Aorta (tissue), 5 donors: ENCODE results near the gene GPR89A. TPM values are rescaled to one million over a fixed set of nuclear protein-coding genes. Genes with fewer than 3 reads are reported as not detected.
"Not testable (repeated sequence)": the region's sequence is repeated elsewhere in the genome, so short reads cannot be mapped to it uniquely, and the experiment has no call there.

Experiments used
- ATAC-seq: fragments of 200-7000 bp; cut with Tn5 transposase; one replicate; pipeline ENCODE4 v1.9.1; 2022; ENCODE audit warnings: moderate library complexity; ENCODE audit not compliant: low FRiP score
- DNase-seq, 2 donors: peaks; one replicate each; pipeline ENCODE4 v3.0.0-alpha.2; 2020
- H3K27ac ChIP-seq, 2 donors: one replicate each; pipeline ENCODE4 v1.5.1; 2013; ENCODE audit warnings: low read length in 2 of 2, mild to moderate bottlenecking in 2 of 2, moderate library complexity in 2 of 2, control low read depth in 1 of 2, inconsistent platforms in 1 of 2, low read depth in 1 of 2
- H3K27me3 ChIP-seq, 2 donors: one replicate each; pipeline ENCODE4 v1.6.1; 2013; ENCODE audit warnings: control low read depth in 1 of 2, low read length in 1 of 2, mild to moderate bottlenecking in 1 of 2, moderate library complexity in 1 of 2; ENCODE audit not compliant: insufficient read depth in 2 of 2, control insufficient read depth in 1 of 2
- H3K36me3 ChIP-seq, 2 donors: one replicate each; pipeline ENCODE4 v1.6.1; 2013; ENCODE audit warnings: control low read depth in 1 of 2, low read length in 1 of 2, mild to moderate bottlenecking in 1 of 2; ENCODE audit not compliant: insufficient read depth in 2 of 2, control insufficient read depth in 1 of 2
- H3K4me1 ChIP-seq, 2 donors: one replicate each; pipeline ENCODE4 v1.6.1; 2013; ENCODE audit warnings: low read length in 2 of 2, control low read depth in 1 of 2, mild to moderate bottlenecking in 1 of 2, moderate library complexity in 1 of 2; ENCODE audit not compliant: insufficient read depth in 2 of 2, control insufficient read depth in 1 of 2
- H3K4me3 ChIP-seq, 2 donors: one replicate each; pipeline ENCODE4 v1.5.1; 2013; ENCODE audit warnings: low read length in 2 of 2, control low read depth in 1 of 2, mild to moderate bottlenecking in 1 of 2
- H3K9me3 ChIP-seq: one replicate; pipeline ENCODE4 v1.6.1; 2013; ENCODE audit warnings: mild to moderate bottlenecking, low read length; ENCODE audit not compliant: control insufficient read depth
- WGBS, 2 donors: extraction: QIAGEN DNeasy Blood & Tissue Kit; methylation state at CpG; one replicate each; pipeline ENCODE4 v1.1.7; 2013; 5-methylcytosine and 5-hydroxymethylcytosine counted together
- intact Hi-C, 2 donors: fragments of 100-400 bp; cut with DNase I; formaldehyde crosslinking; loops; one replicate each; pipeline versions ENCODE4 v1.14.2 to v1.15.0; 2022
- long read RNA-seq, 2 donors: library from polyadenylated mRNA; unstranded; transcript quantifications; one replicate each; pipeline ENCODE4 v2.0.0, GENCODE V29; 2020 to 2021
- polyA plus RNA-seq, 2 donors: library from polyadenylated mRNA; stranded (reverse); fragments of 200-250 nt; gene quantifications; one replicate each; pipeline ENCODE4 v1.2.3, GENCODE V29; 2013
- total RNA-seq, 2 donors: library from RNA; stranded (reverse); fragmentation: NEBNext Ultra II Directional; extraction: Animal tissue kit (Norgen Biotek cat#: 25700); gene quantifications; one replicate each; pipeline ENCODE4 v1.2.1, GENCODE V29; 2021
- donor health status: healthy with polysubstance abuse.
- donor health status: Bipolar disorder and iron deficiency.
- donor health status: DM: no; HTN: no; CAD: no.
- donor health status: DM: no; HTN: no; CAD: no.
- donor health status: DM: yes; HTN: yes; CAD: no.

GPR89A gene
- total RNA-seq (10 to 100 TPM; 16.5 to 21.4 TPM), polyA plus RNA-seq (10 to 100 TPM in 1 of 2 donors, 1 to 10 TPM in 1; 6.8 to 11.0 TPM)
- long read RNA-seq, donor 1, transcript GPR89A-201 (14 exons, 2,120 nt) = major isoform, 17 of 25 reads
- long read RNA-seq, donor 1, partial matches to known transcripts = 3 of 25 reads
- long read RNA-seq, donor 1, other reads (novel, unspliced or antisense) = 5 of 25 reads
- long read RNA-seq, donor 2, transcript GPR89A-201 (14 exons, 2,120 nt) = major isoform, 5 of 9 reads
- long read RNA-seq, donor 2, partial matches to known transcripts = 0 of 9 reads
- long read RNA-seq, donor 2, other reads (novel, unspliced or antisense) = 3 of 9 reads

- H3K27me3 ChIP-seq, intact Hi-C loops, H3K9me3 ChIP-seq, H3K4me1 ChIP-seq, H3K36me3 ChIP-seq: not testable (repeated sequence)
- WGBS, 2 donors = 0 to 1% methylated on average over 49 to 56 of the region's 71 CpGs
- Histone ChIP-seq H3K27ac (peak within 1 kb of the TSS in 1 of 2 donors; percentile 49), H3K4me3 (peak within 1 kb of the TSS; percentile 4 to 48)
- DNase-seq (peak; percentile 96 to 98), ATAC-seq (peak; percentile 99)
Measured at GRCh38 chr1:145607833-145608733, at the start of gene GPR89A. TSS of gene GPR89A (plus strand) at chr1:145607988. CDS start at chr1:145608134, 146 bp downstream.

GRCh38 chr1:145586820-145587219, 21.0 kb upstream of the GPR89A start:
- H3K36me3 ChIP-seq, DNase-seq, intact Hi-C loops, H3K9me3 ChIP-seq, H3K4me3 ChIP-seq, ATAC-seq, H3K27me3 ChIP-seq, H3K27ac ChIP-seq, H3K4me1 ChIP-seq: not testable (repeated sequence)
- 85 to 94% methylated on average over 4 to 5 of the region's 5 CpGs for WGBS, 2 donors

- ATAC-seq, H3K9me3 ChIP-seq, H3K4me3 ChIP-seq, H3K4me1 ChIP-seq, intact Hi-C loops, H3K27me3 ChIP-seq, H3K27ac ChIP-seq, H3K36me3 ChIP-seq: not testable (repeated sequence)
- peak in 1 of 2 donors; percentile 55 for DNase-seq
- 1 to 5% methylated on average over 4 to 5 of the region's 7 CpGs for WGBS, 2 donors
Measured at GRCh38 chr1:145590806-145591205, 17.0 kb upstream of the GPR89A start.

DNA sequence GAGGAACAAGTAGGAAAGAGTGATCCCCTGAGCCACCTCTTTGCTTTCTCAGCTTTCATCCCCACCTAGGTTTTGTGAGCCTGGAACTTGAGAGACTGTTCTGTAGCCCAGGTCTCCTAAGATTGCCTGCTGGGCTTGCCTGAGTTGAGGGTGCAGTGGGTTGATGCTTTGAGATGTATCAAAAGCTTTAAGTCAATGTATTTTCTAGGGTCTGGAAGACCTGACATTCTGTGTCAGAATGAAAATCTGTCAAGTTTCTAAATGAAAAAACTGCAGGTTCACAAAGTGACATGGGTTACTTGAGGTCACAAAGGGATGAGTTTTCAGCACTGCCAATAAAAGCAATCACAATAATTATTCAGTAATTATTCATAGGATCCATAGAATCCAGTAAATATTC, 15.4 kb upstream of the GPR89A start:
- ATAC-seq, H3K27ac ChIP-seq, H3K4me3 ChIP-seq, H3K27me3 ChIP-seq, H3K9me3 ChIP-seq, H3K36me3 ChIP-seq, H3K4me1 ChIP-seq, intact Hi-C loops, DNase-seq: not testable (repeated sequence)

- ATAC-seq, H3K27ac ChIP-seq, H3K4me3 ChIP-seq, H3K27me3 ChIP-seq, DNase-seq, H3K4me1 ChIP-seq, H3K9me3 ChIP-seq, intact Hi-C loops, H3K36me3 ChIP-seq: not testable (repeated sequence)
Measured at GRCh38 chr1:145595421-145595820, 12.4 kb upstream of the GPR89A start.

DNA sequence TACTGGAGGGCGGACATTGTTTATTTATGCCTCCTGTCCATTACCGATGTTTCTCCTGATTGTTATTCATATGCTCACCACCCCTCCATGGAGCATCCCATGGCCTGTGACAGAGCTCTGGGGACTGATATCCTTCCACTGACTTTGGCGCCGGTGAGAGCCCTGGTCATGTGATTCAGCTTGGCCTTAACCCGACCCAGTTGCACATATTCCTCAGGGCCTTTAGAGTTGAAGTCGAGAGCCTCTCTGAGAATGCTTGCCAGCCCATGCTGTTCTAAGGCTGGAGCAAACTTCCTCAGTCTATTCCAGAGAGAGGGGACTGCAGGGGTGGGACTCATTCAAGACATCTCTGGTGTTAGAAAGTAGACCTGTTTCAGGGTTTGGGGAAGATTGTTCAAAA, 11.6 kb upstream of the GPR89A start:
- ATAC-seq, DNase-seq, H3K27ac ChIP-seq, H3K27me3 ChIP-seq, H3K9me3 ChIP-seq, H3K36me3 ChIP-seq, H3K4me3 ChIP-seq, H3K4me1 ChIP-seq, intact Hi-C loops: not testable (repeated sequence)
- WGBS, 2 donors = 55 to 66% methylated on average over 6 of the region's 6 CpGs

DNA sequence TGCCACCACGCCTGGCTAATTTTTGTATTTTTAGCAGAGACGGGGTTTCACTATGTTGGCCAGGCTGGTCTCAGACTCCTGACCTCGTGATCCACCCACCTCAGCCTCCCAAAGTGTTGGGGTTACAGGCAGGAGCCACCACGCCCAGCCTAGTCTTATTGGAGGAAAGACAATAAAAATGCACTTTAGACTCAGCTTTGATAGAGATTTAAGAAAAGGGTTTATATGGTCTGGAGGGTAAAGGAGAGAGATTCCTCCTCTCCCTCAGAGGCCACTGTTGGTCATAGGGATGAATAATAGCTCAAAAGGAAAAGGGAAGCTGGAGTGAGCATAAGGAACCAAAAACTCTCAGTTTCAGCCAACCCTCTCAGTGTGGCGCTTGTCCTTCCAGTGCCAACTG, 8.4 kb upstream of the GPR89A start:
- H3K27ac ChIP-seq, H3K4me1 ChIP-seq, H3K9me3 ChIP-seq, ATAC-seq, DNase-seq, intact Hi-C loops, H3K36me3 ChIP-seq, H3K4me3 ChIP-seq, H3K27me3 ChIP-seq: not testable (repeated sequence)
- 75 to 84% methylated on average over 5 of the region's 5 CpGs for WGBS, 2 donors

DNA sequence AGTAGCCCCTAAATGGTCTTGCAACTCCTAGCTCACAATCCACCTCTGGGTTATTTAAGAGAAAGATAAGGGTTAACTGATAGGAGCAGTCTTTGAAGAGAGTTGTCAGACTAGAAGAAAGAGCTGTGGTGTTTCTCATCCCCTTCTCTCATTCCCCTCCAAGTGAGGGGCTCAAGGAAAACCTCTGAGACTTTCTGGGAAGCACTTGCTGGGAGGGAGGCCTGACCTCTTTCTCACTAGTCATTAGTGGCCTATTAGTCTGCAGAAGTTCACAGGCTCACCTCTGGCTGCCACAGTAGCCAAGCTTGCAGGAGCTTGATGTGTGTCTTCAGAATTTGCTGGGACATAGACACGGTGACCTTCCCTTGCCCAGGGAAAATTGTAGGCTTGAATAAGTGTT, 6.2 kb upstream of the GPR89A start:
- H3K4me1 ChIP-seq = no peaks in the 10 kb centered on the region
- no peak overlapping the region for H3K27ac ChIP-seq
- no peaks in the 10 kb centered on the region for H3K9me3 ChIP-seq
- no peaks in the 10 kb centered on the region for H3K36me3 ChIP-seq
- DNase-seq (no peak), ATAC-seq (no peak)
- intact Hi-C loops = no loop called here
- WGBS, 2 donors = 65 to 68% methylated on average over 1 of the region's 1 CpG
- no peak overlapping the region for H3K4me3 ChIP-seq
- no peaks in the 10 kb centered on the region for H3K27me3 ChIP-seq

GRCh38 chr1:145606840-145607239, 948 bp upstream of the GPR89A start:
- H3K27me3 ChIP-seq, DNase-seq, H3K9me3 ChIP-seq, H3K36me3 ChIP-seq, H3K4me1 ChIP-seq, H3K4me3 ChIP-seq, H3K27ac ChIP-seq, intact Hi-C loops, ATAC-seq: not testable (repeated sequence)
- 91 to 95% methylated on average over 2 to 5 of the region's 5 CpGs for WGBS, 2 donors
